ENCODE data around the gene SLAMF7. TPM values are rescaled to one million over a fixed set of nuclear protein-coding genes. Genes with fewer than 3 reads are reported as not detected.

The SLAMF7 gene
- total and polyA plus RNA-seq, 10 of the 15 experiments (the other 5 are each of a cell fraction or from before 2014, with no cell fraction given), result 66.6 to 284 (median 108) TPM

GRCh38 chr1:160742428-160743127, 3.5 kb downstream of the SLAMF7 start (continued):
- TF ChIP-seq NKRF (conservative IDR thresholded peaks at IDR 0.05), result no peak
- TF ChIP-seq SMC3 (IDR thresholded peaks at IDR 0.05; ENCODE audit: borderline replicate concordance, low read length), result no peak
- 0 out of 2 replicates have a peak, but pooled peaks have one; percentile 38 for TF ChIP-seq TCF12 (IDR thresholded peaks at IDR 0.05; ENCODE audit: low read depth, low read length)
- no peak for TF ChIP-seq MTA2 (IDR thresholded peaks at IDR 0.05; ENCODE audit: low read depth)
- TF ChIP-seq CBX3 (IDR thresholded peaks at IDR 0.05; ENCODE audit: borderline replicate concordance, low read depth), result no peak
- TF ChIP-seq CTCF (IDR thresholded peaks at IDR 0.05 in 2 of 3, conservative IDR thresholded peaks at IDR 0.05 in 1 of 3; ENCODE audit: control insufficient read depth in 2 of 3, extremely low read depth in 1 of 3, insufficient read depth in 1 of 3, low read depth in 3 of 3, low read length in 3 of 3), result no peak
- no peak for TF ChIP-seq RB1 (IDR thresholded peaks at IDR 0.05; ENCODE audit: borderline replicate concordance)
- 0 out of 2 replicates have a peak, but pooled peaks have one; percentile 3 for TF ChIP-seq BCL11A (IDR thresholded peaks at IDR 0.05; ENCODE audit: low read depth, low read length)
- no peak for TF ChIP-seq POU2F2 (IDR thresholded peaks at IDR 0.05; ENCODE audit: borderline replicate concordance, low read depth, low read length)
- TF ChIP-seq HSF1 (IDR thresholded peaks at IDR 0.05; ENCODE audit: low read depth, low read length), result no peak
- no peak for TF ChIP-seq MEF2A (IDR thresholded peaks at IDR 0.05; ENCODE audit: insufficient read depth, low read depth, low read length)
- TF ChIP-seq RFX5 (IDR thresholded peaks at IDR 0.05; ENCODE audit: low read depth, low read length), result no peak
- TF ChIP-seq ETV6 (conservative IDR thresholded peaks at IDR 0.05 in 1 of 2, IDR thresholded peaks at IDR 0.05 in 1 of 2; ENCODE audit: borderline replicate concordance in 1 of 2, low read depth in 1 of 2), result no peak
- no peak for TF ChIP-seq NR2C2 (IDR thresholded peaks at IDR 0.05; ENCODE audit: borderline replicate concordance, control insufficient read depth, insufficient read length, low read depth)
- TF ChIP-seq STAT3 (IDR thresholded peaks at IDR 0.05; ENCODE audit: low read depth, low read length), result 0 out of 2 replicates have a peak, but pooled peaks have one; percentile 25
- peak; percentile 21; the same call in 1 of the 2 replicates for TF ChIP-seq POLR2AphosphoS5 (IDR thresholded peaks at IDR 0.05; ENCODE audit: low read length)
- no peak for TF ChIP-seq DPF2 (IDR thresholded peaks at IDR 0.05)
- no peak for TF ChIP-seq ASH2L (IDR thresholded peaks at IDR 0.05; ENCODE audit: borderline replicate concordance, low read depth)
- peak; percentile 9 for TF ChIP-seq SKIL (IDR thresholded peaks at IDR 0.05; ENCODE audit: low read depth, poor library complexity, severe bottlenecking)
- TF ChIP-seq RCOR1 (conservative IDR thresholded peaks at IDR 0.05; ENCODE audit: low read depth, low read length), result no peak
- TF ChIP-seq NBN (IDR thresholded peaks at IDR 0.05), result no peak
- no peak for TF ChIP-seq CREB1 (IDR thresholded peaks at IDR 0.05; ENCODE audit: low read depth)

All from GM12878 (cell line).